Glutamatergic neuron (in vitro differentiated cells): ENCODE results near the gene RCBTB2. TPM values are rescaled to one million over a fixed set of nuclear protein-coding genes. Genes with fewer than 3 reads are reported as not detected.

Experiments used
- DNase-seq: peaks from one replicate; pipeline ENCODE4 v3.0.0; 2022
- H3K27ac Mint-ChIP-seq: one replicate; pipeline ENCODE4 v1.8.0; 2020; ENCODE audit warnings: mild to moderate bottlenecking, mixed read lengths, inconsistent platforms; ENCODE audit not compliant: unreplicated experiment
- H3K27me3 Mint-ChIP-seq: one replicate; pipeline ENCODE4 v1.8.0; 2020; ENCODE audit warnings: mild to moderate bottlenecking, moderate library complexity, mixed read lengths, inconsistent platforms; ENCODE audit not compliant: unreplicated experiment
- H3K36me3 Mint-ChIP-seq: one replicate; pipeline ENCODE4 v1.8.0; 2020; ENCODE audit warnings: mild to moderate bottlenecking, mixed read lengths, inconsistent platforms; ENCODE audit not compliant: unreplicated experiment
- H3K4me1 Mint-ChIP-seq: one replicate; pipeline ENCODE4 v1.8.0; 2020; ENCODE audit warnings: mild to moderate bottlenecking, low read depth, mixed read lengths, inconsistent platforms; ENCODE audit not compliant: unreplicated experiment
- H3K4me3 Mint-ChIP-seq: one replicate; pipeline ENCODE4 v1.8.0; 2020; ENCODE audit warnings: mild to moderate bottlenecking, mixed read lengths, inconsistent platforms; ENCODE audit not compliant: unreplicated experiment
- H3K9me3 Mint-ChIP-seq: one replicate; pipeline ENCODE4 v1.8.0; 2020; ENCODE audit warnings: mild to moderate bottlenecking, moderate library complexity, mixed read lengths, inconsistent platforms; ENCODE audit not compliant: unreplicated experiment
- total RNA-seq: library from RNA; stranded (reverse); fragmentation: NEBNext Ultra II Directional; extraction: Animal tissue kit (Norgen Biotek cat#: 25700); gene quantifications from one replicate; pipeline ENCODE4 v1.2.1, GENCODE V29; 2021; ENCODE audit not compliant: unreplicated experiment
- TF ChIP-seq, protein P1 (sequence below): fragments of 200-600 bp; sonication (generic); IDR thresholded peaks from one replicate; pipeline ENCODE4 v1.5.0; 2021; ENCODE audit not compliant: partially characterized antibody, unreplicated experiment

RCBTB2 gene
- total RNA-seq, 1 donor from 2014 or later, result 7.4 TPM

DNA sequence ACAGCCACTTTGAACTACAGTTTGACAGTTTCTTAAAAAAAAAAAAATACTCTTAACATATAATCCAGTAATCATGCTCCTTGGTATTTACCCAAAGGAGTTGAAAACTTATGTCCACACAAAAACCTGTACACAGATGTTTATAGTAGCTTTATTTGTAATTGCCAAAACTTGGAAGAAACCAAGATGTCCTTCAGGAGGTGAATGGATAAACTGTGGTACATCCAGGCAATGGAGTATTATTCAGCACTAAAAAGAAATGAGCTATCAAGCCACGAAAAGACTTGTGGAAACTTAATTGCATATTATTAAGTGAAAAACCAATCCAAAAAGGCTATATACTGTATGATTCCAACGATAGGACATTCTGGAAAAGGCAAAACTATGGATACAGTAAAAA, 44.9 kb downstream of the RCBTB2 start:
- Mint-ChIP-seq H3K4me1 (no peaks in the 10 kb centered on the region), H3K4me3 (no peak overlapping the region), H3K36me3 (peaks cover 6% of the 10 kb centered on the region), H3K27me3 (no peaks in the 10 kb centered on the region), H3K9me3 (no peaks in the 10 kb centered on the region), H3K27ac (no peak overlapping the region)
- no peak for DNase-seq
- TF ChIP-seq, protein P1, sequence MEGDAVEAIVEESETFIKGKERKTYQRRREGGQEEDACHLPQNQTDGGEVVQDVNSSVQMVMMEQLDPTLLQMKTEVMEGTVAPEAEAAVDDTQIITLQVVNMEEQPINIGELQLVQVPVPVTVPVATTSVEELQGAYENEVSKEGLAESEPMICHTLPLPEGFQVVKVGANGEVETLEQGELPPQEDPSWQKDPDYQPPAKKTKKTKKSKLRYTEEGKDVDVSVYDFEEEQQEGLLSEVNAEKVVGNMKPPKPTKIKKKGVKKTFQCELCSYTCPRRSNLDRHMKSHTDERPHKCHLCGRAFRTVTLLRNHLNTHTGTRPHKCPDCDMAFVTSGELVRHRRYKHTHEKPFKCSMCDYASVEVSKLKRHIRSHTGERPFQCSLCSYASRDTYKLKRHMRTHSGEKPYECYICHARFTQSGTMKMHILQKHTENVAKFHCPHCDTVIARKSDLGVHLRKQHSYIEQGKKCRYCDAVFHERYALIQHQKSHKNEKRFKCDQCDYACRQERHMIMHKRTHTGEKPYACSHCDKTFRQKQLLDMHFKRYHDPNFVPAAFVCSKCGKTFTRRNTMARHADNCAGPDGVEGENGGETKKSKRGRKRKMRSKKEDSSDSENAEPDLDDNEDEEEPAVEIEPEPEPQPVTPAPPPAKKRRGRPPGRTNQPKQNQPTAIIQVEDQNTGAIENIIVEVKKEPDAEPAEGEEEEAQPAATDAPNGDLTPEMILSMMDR, result no peak

DNA sequence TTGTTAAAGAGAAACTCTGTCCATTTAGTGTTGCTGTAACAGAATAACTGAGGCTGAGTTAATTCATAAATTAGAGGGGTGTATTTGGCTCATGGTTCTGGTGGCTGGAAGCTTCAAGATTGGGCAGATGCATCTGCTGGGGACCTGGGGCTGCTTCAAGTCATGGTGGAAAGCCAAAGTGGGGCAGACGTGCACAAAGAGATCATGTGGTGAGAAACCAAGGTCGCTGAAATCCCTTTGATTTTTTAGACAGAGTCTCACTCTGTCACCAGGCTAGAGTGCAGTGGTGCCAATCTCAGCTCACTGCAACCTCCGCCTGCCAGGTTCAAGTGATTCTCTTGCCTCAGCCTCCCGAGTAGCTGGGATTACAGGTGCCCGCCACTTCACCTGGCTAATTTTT, 46.0 kb downstream of the RCBTB2 start:
- TF ChIP-seq, protein P1, result no peak
- peaks cover 6% of the 10 kb centered on the region for H3K36me3 Mint-ChIP-seq
- no peaks in the 10 kb centered on the region for H3K4me1 Mint-ChIP-seq
- H3K9me3 Mint-ChIP-seq, result no peaks in the 10 kb centered on the region
- H3K27me3 Mint-ChIP-seq, result no peaks in the 10 kb centered on the region
- DNase-seq, result no peak
- H3K4me3 Mint-ChIP-seq, result no peak overlapping the region
- H3K27ac Mint-ChIP-seq, result no peak overlapping the region

DNA sequence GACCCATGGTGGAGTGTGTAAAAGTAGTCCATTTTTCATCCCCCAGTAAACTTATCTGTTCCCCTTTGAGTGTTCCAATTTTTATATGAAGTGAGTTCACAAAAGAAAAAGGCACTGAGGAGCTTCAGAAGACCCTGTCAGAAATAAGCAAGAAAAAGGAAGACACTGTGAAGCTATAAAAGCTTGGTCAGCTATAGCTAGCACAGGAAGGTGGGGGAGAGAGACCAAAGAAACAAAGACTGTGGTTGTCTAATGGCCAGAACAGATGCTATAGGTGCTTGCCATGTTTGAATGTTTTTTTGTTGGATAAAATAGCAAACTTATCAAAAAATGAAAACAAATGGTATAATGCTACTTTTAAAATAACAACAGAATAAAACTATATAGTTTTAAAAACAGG, 46.5 kb downstream of the RCBTB2 start:
- H3K27me3 Mint-ChIP-seq, result no peaks in the 10 kb centered on the region
- no peak overlapping the region for H3K27ac Mint-ChIP-seq
- TF ChIP-seq, protein P1, result no peak
- no peaks in the 10 kb centered on the region for H3K9me3 Mint-ChIP-seq
- H3K4me1 Mint-ChIP-seq, result no peaks in the 10 kb centered on the region
- H3K36me3 Mint-ChIP-seq, result peaks cover 6% of the 10 kb centered on the region
- no peak for DNase-seq
- H3K4me3 Mint-ChIP-seq, result no peak overlapping the region

DNA sequence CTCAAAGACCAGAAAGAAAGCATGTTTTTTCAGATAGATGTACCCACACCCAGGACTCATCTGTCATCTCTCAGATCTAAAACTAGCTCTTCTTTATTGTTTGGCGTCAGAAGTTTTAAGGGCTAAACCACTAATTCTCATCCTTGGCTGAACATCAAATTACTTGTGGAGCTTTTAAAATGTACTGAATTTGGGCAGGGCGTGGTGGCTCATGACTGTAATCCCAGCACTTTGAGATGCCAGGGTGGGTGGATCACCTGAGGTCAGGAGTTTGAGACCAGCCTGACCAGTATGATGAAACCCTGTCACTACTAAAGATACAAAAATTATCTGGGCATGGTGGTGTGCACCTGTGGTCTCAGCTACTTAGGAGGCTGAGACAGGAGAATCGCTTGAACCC, 47.4 kb downstream of the RCBTB2 start:
- no peaks in the 10 kb centered on the region for H3K4me1 Mint-ChIP-seq
- H3K36me3 Mint-ChIP-seq, result peaks cover 6% of the 10 kb centered on the region
- H3K27ac Mint-ChIP-seq, result no peak overlapping the region
- H3K4me3 Mint-ChIP-seq, result no peak overlapping the region
- no peaks in the 10 kb centered on the region for H3K9me3 Mint-ChIP-seq
- no peak for DNase-seq
- no peaks in the 10 kb centered on the region for H3K27me3 Mint-ChIP-seq
- TF ChIP-seq, protein P1, result no peak

DNA sequence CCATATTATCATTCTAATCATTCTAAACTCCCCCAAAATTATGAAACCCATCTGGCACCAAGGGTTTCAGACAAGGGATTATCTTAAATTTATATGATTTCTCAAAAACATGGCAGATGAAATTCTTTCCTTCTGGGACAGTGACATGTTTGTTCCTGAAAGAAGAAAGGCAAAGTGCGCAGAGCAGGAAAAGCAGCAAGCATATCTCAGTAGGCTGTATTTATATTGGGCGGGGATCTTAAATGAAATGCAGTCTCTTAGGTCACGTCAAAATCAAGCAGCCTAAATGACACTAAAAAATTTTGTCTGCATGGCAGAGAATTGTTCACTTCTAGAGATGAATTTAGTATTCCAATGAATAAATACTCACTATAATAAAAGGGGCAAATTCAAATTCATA, 49.3 kb downstream of the RCBTB2 start:
- no peak for DNase-seq
- TF ChIP-seq, protein P1, result no peak
- Mint-ChIP-seq H3K4me3 (no peak overlapping the region), H3K36me3 (peaks cover 6% of the 10 kb centered on the region), H3K27me3 (no peaks in the 10 kb centered on the region), H3K9me3 (no peaks in the 10 kb centered on the region), H3K27ac (no peak overlapping the region), H3K4me1 (no peaks in the 10 kb centered on the region)
